A172 (cell line): ENCODE results near the gene DMAP1. TPM values are rescaled to one million over a fixed set of nuclear protein-coding genes. Genes with fewer than 3 reads are reported as not detected.
"Not testable (repeated sequence)": the region's sequence is repeated elsewhere in the genome, so short reads cannot be mapped to it uniquely, and the experiment has no call there.

Experiments used
- DNase-seq: peaks from one replicate; pipeline ENCODE4 v3.0.0-alpha.2; 2015; ENCODE audit warnings: low spot score
- total RNA-seq: library from RNA; depleted of rRNA; stranded (reverse); fragments of >200 nt; shearing (Covaris generic); gene quantifications from 2 replicates; pipeline ENCODE4 v1.2.3, GENCODE V29; 2014; rRNA removed

DMAP1 gene
- 8.5 and 9.8 TPM in 2 replicates for total RNA-seq

GRCh38 chr1:44213222-44214112 is at the start of gene DMAP1:
TSS of gene DMAP1 (plus strand) at chr1:44213471. CDS start at chr1:44213754, 283 bp downstream.
- DNase-seq: peak; percentile 71

DNA sequence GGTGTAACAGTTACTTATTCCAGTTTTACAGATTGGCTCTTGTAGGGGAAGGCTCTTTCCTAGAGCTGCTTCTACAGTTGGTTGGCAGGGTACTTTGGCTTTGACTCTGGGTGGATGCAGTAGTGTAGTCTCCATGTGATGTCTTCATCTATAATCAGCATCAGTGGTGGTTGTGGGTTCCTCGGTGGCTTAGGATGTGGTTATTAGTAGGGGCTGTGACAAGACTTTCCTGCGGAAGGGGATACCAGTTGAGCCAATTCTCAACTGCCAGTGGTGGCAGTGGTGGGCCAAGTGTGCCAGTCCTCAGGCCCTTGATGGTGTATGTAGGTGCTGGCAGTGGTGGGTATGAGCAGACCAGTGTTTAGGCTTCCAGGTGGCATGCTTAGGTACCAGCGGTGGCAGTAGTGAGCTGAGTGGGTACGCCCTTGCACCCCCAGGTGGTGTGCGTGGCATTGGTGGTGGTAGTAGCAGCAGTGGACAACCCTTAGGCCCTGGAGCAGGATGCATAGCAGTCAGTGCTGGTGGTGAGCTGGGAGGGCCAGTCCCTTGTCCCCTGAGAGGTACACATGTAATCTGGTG is 44.7 kb upstream of the DMAP1 start:
- DNase-seq: no peak

GRCh38 chr1:44170281-44170823 is 42.9 kb upstream of the DMAP1 start:
- no peak for DNase-seq

- no peak for DNase-seq
Observed at GRCh38 chr1:44174630-44175029, 38.6 kb upstream of the DMAP1 start.

GRCh38 chr1:44200336-44200735 is 12.9 kb upstream of the DMAP1 start:
- no peak for DNase-seq

DNA sequence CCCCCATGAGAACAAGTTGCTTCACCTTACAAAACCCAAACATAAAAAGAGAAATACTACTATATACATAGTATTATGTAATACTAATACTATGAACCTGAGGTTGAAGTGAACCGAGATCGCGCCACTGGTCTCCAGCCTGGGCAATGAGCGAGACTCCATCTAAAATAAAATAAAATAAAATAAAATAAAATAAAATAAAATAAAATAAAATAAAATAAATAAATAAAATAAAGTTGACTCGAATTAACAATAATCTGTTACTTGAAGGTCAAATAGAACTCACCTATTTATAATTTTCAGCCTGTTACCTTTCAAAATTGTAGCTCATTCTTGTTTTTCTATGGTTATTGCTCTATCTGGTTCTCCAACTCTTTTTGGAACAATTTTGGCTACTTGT is 6.7 kb upstream of the DMAP1 start:
- not testable (repeated sequence) for DNase-seq

- no peak for DNase-seq
Observed at GRCh38 chr1:44208226-44208625, 5.0 kb upstream of the DMAP1 start.

- DNase-seq: no peak
Observed at GRCh38 chr1:44210595-44210994, 2.7 kb upstream of the DMAP1 start.

DNA sequence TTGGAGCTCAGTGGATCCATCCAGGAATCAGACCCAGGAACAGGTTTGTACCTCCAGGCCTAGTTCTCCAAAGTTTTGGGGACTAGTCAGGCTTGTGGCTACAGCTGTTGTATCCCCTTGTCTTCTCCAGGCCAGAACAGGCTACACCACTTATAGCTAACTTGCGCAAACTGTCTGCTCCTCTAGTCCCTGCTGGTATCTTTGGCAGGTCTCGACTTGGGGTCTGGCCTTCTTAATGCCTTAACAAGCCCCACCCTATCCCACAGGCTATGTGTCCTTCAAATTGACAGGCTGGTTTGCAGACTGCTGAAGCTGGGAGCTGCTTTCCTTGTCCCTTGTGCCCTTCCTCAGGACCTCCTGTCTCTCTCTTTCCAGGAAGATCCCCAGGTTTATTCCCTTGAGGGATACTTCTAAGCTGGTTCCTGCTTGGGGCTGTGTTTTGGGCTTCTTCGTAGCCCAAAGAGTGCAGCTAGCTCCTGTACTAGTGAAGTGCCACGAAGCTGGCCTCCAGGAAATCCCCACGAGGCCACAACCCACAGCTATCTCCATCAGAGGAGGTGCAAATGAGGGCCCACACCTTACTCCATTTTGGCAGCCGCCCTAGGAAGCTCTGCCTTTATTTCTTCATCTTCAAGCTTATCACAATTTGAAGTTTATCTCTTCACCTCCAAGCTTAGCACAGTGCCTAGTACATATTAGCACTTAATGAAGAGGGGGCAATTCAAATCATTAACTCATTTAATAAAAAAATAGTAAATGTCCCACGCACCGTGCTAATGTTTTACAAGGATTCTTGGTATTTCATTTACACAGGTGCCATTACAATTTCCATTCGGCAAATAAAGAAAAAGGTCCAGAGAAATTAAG is 683 bp upstream of the DMAP1 start:
- DNase-seq: no peak

GRCh38 chr1:44217809-44218410 is 4.6 kb downstream of the DMAP1 start:
- DNase-seq: peak; percentile 56

DNA sequence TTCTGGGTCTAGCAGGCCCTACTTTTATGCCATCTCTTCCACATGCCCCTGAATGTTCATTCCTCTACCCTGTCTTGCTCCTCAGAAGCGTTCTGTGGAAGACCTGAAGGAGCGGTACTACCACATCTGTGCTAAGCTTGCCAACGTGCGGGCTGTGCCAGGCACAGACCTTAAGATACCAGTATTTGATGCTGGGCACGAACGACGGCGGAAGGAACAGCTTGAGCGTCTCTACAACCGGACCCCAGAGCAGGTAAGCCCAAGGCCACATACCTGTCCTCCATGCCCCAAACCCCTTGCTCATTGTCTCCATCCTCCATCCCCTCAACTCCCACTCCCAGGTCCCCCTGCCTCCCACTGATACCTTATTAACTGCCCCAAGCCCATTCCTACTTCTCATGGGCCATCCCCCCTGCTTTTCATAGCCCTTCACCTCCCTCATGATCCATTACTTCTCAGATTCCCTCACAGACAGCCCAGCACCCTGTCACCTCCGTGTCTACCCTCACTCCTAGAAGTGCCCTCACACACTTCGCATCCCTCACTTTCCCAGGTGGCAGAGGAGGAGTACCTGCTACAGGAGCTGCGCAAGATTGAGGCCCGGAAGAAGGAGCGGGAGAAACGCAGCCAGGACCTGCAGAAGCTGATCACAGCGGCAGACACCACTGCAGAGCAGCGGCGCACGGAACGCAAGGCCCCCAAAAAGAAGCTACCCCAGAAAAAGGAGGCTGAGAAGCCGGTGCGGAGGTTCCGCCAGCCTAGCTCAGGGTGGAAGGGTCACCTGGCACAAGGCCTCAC is 5.4 kb downstream of the DMAP1 start:
- no peak for DNase-seq

- no peak for DNase-seq
Observed at GRCh38 chr1:44219301-44219626, 6.0 kb downstream of the DMAP1 start.

DNA sequence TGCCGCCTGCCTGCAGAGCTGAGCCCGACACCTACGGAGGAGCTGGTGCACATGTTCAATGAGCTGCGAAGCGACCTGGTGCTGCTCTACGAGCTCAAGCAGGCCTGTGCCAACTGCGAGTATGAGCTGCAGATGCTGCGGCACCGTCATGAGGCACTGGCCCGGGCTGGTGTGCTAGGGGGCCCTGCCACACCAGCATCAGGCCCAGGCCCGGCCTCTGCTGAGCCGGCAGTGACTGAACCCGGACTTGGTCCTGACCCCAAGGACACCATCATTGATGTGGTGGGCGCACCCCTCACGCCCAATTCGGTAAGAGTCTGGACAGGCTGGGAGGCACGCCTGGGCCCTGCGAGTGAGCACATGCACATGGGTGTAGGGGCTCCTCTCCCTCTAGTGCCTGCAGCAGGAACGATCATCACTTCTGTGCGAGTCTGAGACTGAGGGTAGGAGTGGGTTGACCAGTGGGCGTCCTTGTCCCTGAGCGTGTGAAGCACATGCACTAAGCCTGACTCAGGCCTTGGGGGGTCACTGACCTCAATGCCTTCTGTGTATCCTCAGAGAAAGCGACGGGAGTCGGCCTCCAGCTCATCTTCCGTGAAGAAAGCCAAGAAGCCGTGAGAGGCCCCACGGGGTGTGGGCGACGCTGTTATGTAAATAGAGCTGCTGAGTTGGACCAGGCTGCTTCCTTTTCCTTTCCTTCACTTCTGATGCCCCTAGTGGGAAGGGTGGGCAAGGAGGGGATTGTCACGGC is 6.9 kb downstream of the DMAP1 start:
- no peak for DNase-seq

DNA sequence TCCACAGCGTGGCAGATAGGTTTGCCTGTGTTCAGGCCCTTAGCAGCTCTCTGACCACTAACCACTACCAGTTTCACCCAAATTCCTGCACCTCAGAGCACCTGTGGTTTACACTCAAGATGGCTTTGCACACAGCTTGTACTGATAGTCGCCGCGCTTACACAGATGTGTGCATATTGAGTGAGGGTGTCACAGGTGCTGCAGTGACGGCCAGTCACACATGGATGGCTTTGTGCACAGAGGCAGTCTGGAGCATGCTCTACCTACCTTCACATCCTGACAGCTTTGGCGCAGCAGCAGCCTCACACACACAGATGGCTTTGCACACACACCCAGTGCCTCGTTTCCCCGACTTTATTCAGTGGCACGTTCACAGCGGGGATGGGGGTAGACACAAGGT is 7.5 kb downstream of the DMAP1 start:
- DNase-seq: no peak

GRCh38 chr1:44221769-44222168 is 8.5 kb downstream of the DMAP1 start:
- DNase-seq: no peak

GRCh38 chr1:44222397-44223186 is 9.3 kb downstream of the DMAP1 start:
- DNase-seq: no peak

DNA sequence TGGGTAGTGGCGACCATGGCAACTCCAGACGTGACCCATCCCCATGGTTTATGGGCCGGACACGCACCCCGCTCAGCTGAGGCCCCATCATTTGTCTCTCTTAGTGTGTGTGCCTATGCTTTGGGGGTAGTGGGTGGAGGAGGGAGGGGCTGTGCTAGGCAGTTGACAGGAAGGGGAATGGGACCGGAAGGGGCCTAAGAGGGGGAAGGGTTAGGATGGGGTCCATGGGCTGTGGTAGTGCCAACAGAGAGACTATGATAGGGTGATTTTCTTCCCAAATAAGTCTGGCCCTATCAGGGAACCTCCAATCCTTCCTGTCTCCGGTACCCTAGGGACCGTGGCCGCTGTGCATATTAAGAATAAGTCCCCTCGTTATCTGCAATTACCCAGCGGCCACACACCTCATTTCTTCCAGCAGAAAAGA is 9.9 kb downstream of the DMAP1 start:
- DNase-seq: no peak

DNA sequence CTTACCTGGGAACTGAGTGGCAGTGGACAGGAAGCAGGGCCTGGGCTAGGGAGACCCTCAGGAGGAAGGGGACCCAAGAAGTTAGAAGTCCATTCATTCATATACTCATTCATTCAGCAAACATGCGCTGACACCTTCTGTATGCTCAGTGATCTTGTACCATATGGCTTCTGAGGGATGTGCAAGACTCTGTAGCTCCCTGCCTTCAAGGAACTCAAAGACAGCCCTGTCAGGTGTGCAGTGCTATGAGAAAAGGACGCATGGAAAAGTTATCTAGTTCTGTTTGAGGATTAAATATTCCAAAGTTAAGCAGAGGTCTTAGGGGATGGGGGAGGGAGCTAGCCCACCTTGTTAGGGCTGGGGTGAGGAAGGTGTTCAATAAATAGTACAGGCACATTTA is 12.5 kb downstream of the DMAP1 start:
- no peak for DNase-seq

- DNase-seq: no peak
Observed at GRCh38 chr1:44227211-44227610, 13.9 kb downstream of the DMAP1 start.
